T-helper 1 cell treated with Interleukin-12 subunit alpha and Interleukin-12 subunit beta and Interleukin-4 antibody, amounts not matched to agents 30 μg/mL and 1 μg/mL, for 36 hours (primary cell): ENCODE measurements around the gene C12orf43.

Experiments
- H3K27ac Mint-ChIP-seq: one replicate; pipeline ENCODE4 v1.8.0; 2021; ENCODE audit warnings: mild to moderate bottlenecking, mixed read lengths
- H3K27me3 Mint-ChIP-seq: one replicate; pipeline ENCODE4 v1.8.0; 2021; ENCODE audit warnings: low read depth, mixed read lengths
- H3K36me3 Mint-ChIP-seq: one replicate; pipeline ENCODE4 v1.8.0; 2021; ENCODE audit warnings: low read depth, mixed read lengths
- H3K4me1 Mint-ChIP-seq: one replicate; pipeline ENCODE4 v1.8.0; 2021; ENCODE audit warnings: low read depth, mixed read lengths
- H3K4me3 Mint-ChIP-seq: one replicate; pipeline ENCODE4 v1.8.0; 2021; ENCODE audit warnings: mild to moderate bottlenecking, moderate library complexity, mixed read lengths
- H3K9me3 Mint-ChIP-seq: one replicate; pipeline ENCODE4 v1.8.0; 2021; ENCODE audit warnings: mixed read lengths

C12orf43 gene

DNA sequence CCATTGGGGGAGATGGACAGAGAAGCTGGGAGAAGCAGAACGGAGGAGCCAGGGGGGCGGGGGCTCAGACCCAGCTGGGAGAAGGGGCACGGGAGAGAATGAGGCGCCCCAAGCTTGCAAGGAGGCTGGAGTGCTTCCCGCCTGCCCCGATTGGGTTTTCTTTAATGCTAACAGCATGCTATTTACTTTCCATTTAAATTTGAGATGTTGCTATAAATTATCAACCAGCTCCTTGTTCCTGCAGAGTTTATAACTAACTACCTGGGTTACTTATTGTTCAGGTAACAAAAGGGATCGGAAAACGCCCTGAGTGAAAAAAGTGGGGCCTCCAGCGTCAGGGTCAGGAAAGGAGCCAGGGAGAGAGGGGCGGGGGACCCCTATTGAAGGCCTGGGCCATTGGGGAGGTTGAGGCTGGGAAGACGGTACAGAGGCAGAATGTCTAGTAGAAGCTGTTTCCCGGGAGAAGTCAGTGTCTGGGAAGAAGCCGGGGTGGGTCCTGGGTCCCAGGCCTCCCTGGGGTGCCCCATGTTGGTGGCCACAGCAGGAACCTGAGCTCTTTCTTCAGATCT, 35.4 kb downstream of the C12orf43 start:
- H3K4me1 Mint-ChIP-seq, result no peaks in the 10 kb centered on the region
- H3K36me3 Mint-ChIP-seq, result no peaks in the 10 kb centered on the region
- H3K9me3 Mint-ChIP-seq, result no peaks in the 10 kb centered on the region
- H3K4me3 Mint-ChIP-seq, result no peak overlapping the region
- H3K27ac Mint-ChIP-seq, result no peak overlapping the region
- peaks cover 5% of the 10 kb centered on the region for H3K27me3 Mint-ChIP-seq

DNA sequence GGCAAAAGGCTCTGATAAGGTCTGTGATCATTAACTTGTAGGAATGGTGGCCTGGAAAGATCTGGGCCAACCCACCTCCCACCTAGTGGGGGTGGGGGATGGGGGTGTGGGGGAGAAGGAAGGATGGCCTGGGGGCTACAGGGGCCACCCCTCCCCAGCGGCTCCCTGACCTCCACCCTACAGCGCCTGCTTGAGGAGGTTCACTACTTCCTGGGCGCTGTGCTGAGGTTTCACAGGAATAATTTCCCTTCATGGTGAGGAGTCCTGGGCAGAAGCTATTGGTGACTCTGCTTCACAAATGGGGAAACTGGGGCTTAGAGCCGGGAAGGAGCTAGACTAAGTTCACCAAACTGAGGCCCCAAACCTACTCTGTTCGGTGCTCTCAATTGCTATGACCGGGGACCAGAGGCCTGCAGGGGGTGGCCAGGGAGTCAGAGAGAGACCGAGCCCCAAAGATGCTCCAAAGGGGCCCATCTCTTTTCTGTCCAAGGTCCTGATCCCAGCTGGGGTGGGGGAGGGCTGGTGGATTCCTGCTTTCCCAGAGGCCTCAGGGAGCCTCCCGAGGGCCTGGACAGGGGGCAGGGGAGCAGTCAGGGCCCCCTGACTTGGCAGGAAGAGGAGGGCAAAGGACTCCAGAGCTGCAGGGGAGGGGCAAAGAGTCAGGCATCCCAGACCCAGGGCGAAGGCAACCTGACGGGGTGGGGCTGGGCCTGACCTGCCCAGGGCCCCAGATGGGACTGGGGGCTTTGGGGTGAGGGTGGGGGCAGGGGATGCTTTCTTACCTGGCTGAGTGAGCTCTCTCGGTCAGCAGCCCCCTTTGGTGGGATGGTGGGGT, 36.2 kb downstream of the C12orf43 start:
- no peaks in the 10 kb centered on the region for H3K36me3 Mint-ChIP-seq
- no peaks in the 10 kb centered on the region for H3K9me3 Mint-ChIP-seq
- H3K27ac Mint-ChIP-seq, result no peak overlapping the region
- no peaks in the 10 kb centered on the region for H3K4me1 Mint-ChIP-seq
- peaks cover 5% of the 10 kb centered on the region for H3K27me3 Mint-ChIP-seq
- H3K4me3 Mint-ChIP-seq, result no peak overlapping the region

DNA sequence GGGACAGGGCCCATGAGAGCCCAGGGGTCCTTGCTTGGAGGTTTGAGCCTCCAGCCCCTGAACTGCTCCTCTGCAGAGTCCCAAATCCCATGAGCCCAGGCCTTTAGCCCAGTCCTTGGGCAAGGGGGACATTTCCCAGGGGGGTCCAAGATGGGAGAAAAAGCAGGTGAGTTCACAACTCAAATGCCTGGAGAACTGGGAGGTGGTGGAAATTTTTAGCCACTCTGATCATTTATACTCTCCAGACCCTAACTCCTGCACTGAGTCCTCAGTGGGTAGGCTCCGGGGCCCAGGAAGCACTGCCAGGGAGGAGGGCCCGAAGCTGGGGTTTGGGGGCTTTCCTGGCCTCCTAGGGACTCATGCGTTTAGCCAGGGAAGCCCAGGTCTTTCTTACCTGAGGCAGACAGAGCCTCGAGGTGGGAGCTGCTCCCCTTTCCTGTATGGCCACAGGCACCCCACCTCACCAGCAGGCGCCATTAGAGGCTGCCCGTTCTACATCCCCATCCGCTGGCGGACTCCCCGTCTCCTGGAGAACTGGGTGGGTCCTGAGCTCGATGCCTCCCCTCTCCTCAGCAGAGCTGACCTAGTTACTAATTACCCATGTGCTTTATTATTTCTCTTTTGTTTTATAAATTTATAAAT, 36.9 kb downstream of the C12orf43 start:
- no peaks in the 10 kb centered on the region for H3K4me1 Mint-ChIP-seq
- H3K27me3 Mint-ChIP-seq, result peaks cover 4% of the 10 kb centered on the region
- H3K27ac Mint-ChIP-seq, result no peak overlapping the region
- no peaks in the 10 kb centered on the region for H3K9me3 Mint-ChIP-seq
- H3K36me3 Mint-ChIP-seq, result no peaks in the 10 kb centered on the region
- H3K4me3 Mint-ChIP-seq, result no peak overlapping the region

DNA sequence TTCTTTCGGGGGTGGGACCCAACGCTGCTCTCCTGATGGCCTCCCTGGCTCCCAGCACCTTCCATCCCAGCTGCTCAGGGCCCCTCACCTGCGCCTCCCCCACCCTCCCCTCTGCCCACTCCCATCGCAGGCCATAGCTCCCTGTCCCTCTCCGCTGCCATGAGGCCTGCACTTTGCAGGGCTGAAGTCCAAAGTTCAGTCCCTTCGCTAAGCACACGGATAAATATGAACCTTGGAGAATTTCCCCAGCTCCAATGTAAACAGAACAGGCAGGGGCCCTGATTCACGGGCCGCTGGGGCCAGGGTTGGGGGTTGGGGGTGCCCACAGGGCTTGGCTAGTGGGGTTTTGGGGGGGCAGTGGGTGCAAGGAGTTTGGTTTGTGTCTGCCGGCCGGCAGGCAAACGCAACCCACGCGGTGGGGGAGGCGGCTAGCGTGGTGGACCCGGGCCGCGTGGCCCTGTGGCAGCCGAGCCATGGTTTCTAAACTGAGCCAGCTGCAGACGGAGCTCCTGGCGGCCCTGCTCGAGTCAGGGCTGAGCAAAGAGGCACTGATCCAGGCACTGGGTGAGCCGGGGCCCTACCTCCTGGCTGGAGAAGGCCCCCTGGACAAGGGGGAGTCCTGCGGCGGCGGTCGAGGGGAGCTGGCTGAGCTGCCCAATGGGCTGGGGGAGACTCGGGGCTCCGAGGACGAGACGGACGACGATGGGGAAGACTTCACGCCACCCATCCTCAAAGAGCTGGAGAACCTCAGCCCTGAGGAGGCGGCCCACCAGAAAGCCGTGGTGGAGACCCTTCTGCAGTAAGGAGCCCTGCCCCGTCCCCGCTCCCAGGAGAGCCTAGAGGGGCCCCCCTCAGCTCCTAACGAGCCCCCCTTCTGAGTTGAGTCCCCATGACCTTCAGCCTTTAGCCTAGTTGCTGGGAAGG, 37.7 kb downstream of the C12orf43 start, which contains the start of gene HNF1A:
TSS of gene HNF1A (plus strand) at position 248 of the 924 bp plus-strand sequence. CDS start at position 474, 226 bp downstream.
- Mint-ChIP-seq H3K36me3 (no peaks in the 10 kb centered on the region), H3K27ac (no peak within 1 kb of the TSS), H3K27me3 (no peaks in the 10 kb centered on the region), H3K4me3 (no peak within 1 kb of the TSS), H3K4me1 (no peaks in the 10 kb centered on the region), H3K9me3 (no peaks in the 10 kb centered on the region)

DNA sequence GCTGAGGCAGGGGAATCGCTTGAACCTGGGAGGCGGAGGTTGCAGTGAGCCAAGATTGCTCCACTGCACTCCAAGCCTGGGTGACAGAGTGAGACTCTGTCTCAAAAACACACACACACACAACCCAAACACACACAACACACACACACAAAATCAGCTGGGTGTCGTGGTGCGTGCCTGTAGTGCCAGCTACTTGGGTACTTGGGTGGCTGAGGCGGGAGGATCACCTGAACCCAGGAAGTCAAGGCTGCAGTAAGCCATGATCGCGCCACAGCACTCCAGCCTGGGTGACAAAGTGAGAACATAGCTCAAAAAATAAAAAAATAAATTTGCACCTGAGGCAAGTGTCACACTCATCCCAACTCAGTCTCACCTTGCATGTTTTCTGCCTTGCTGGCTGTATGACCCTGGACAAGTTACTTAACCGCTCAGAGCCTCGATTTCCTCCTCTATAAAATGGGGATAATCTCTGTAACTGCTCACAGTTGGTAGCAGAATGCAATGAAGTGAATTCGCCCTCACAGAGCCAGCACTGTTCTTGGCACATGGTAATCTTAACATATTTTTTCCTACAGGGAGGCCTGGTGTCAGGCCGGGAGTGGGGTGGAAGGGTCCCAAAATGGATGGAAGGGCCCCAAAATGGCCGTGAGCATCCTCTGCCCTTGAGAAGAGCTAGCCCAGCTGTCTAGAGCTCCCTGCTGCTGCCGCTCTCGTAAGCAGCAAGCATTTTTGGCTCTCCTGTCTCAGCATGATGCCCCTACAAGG, 38.6 kb downstream of the C12orf43 start:
- Mint-ChIP-seq H3K9me3 (no peaks in the 10 kb centered on the region), H3K27me3 (no peaks in the 10 kb centered on the region), H3K27ac (no peak overlapping the region), H3K4me3 (no peak overlapping the region), H3K36me3 (no peaks in the 10 kb centered on the region), H3K4me1 (peaks cover 2% of the 10 kb centered on the region)

DNA sequence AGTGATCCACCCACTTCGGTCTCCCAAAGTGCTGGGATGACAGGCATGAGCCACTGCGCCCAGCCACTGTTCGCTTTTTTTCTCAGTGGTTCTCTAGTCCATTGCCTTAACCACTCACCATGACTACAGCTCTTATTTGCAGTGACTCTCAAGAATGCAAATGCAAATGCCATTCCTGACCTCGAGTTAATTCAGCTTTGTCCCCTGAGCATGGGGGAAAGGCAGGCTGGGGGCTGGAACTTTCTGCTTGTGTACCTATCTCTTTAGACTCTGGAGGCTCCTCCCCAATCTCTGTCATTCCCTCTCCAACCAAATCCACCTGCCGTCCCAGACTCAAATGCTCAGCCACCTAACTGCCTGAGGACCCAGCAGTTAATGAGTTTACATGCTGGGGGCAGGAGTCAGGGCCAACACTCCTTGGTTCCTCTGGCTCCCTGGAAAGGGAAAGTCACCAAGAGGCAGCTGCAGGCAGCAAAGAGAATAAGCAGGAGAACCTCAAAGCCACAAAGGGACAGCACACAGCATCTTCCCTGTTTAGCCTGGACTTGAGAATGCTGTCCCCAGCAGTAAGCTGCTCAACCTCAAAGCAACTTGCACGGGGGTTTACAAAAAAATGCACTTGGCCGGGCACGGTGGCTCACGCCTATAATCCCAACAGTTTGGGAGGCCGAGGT, 43.3 kb downstream of the C12orf43 start:
- Mint-ChIP-seq H3K27me3 (no peaks in the 10 kb centered on the region), H3K27ac (no peak overlapping the region), H3K4me3 (no peak overlapping the region), H3K36me3 (no peaks in the 10 kb centered on the region), H3K4me1 (peaks cover 8% of the 10 kb centered on the region), H3K9me3 (no peaks in the 10 kb centered on the region)

DNA sequence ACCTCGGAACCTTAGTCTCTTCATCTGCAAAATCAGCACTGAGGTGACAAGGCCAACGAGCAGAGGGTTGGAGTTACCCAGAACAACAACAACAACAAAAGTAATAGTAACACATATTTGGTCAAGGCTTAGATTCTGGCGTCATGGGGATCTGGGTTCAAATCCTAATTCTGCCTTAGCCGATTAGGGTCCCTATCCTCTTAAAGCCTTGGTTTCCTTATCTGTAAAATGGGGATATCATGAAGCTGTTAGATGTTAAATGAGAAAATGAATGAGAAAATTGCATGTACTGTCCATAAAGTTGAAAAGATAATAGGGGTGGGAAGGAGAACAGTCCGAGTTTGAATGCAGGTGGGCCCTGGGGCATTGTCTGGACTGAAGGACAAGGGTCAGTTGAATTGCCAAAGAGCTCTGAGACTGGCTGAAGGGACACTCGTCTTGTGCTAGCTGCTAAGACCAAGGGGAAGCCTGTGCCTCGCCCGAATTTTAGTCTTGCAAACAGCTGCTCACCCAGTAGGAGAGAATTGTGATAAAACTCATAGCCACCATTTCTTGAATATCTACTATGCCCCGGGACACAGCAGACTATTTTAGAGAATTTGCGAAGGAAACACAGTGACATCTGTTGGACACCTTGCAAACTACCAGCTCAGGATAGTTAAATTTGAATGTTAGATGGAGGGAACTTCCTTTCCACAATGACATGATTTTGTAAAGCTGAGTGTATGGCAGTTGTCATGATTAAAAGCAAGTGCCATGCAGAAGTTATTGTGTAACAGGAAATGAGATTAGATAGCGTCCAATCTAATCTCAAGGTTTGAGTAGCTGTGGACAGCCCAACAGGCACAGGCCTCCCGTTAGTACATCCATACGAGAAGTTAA, 44.7 kb downstream of the C12orf43 start:
- no peaks in the 10 kb centered on the region for H3K36me3 Mint-ChIP-seq
- H3K9me3 Mint-ChIP-seq, result no peaks in the 10 kb centered on the region
- H3K4me1 Mint-ChIP-seq, result peaks cover 8% of the 10 kb centered on the region
- H3K27ac Mint-ChIP-seq, result no peak overlapping the region
- H3K4me3 Mint-ChIP-seq, result no peak overlapping the region
- no peaks in the 10 kb centered on the region for H3K27me3 Mint-ChIP-seq

DNA sequence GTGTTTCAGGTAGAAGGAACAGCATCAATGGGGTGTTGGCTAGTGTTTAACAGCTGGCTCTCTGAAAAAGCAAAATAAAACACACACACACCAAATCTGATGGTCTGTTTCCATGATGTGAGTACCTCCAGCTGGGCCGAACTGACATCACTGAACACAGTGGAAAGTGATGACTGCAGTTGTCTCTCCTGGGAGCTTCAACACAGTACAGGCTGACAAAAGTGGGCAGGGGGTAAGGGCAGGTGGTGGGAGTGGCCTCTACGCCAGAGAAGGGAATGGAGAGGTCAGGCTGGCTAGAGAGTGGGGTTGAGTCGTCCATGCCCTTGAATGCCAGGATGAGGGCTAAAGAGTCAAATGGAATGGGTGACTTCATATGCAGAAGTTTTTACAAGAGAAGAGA, 46.0 kb downstream of the C12orf43 start:
- Mint-ChIP-seq H3K27me3 (no peaks in the 10 kb centered on the region), H3K27ac (no peak overlapping the region), H3K36me3 (no peaks in the 10 kb centered on the region), H3K9me3 (no peaks in the 10 kb centered on the region), H3K4me1 (peaks cover 8% of the 10 kb centered on the region), H3K4me3 (no peak overlapping the region)

DNA sequence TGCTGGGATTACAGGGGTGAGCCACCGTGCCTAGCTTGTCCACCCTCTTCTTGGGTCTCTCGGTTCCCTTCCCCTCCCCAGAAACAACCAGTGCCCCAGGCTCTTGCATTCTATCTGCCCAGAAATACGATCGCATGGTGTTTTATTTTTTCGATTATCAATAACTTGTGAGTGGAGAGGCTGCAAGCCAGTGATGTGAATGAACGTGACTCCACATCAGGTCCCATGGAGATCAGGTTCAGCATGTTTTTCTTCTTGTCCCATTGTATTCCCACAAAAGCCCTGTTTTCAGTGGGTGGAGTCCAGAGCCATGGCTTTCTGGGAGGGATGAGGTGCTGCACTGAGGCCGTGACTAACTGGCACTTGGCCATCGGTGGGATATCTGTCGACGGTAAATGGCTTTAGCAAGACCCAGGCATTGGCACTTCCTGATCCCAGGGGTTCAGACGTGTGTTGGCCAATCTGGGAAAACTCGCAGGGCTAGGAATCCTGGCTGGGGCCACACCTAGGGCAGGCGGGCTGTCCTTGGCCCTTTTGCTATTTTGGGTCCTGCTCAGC, 50.7 kb downstream of the C12orf43 start:
- Mint-ChIP-seq H3K36me3 (no peaks in the 10 kb centered on the region), H3K4me3 (no peak overlapping the region), H3K27ac (no peak overlapping the region), H3K4me1 (peaks cover 8% of the 10 kb centered on the region), H3K9me3 (no peaks in the 10 kb centered on the region), H3K27me3 (no peaks in the 10 kb centered on the region)

DNA sequence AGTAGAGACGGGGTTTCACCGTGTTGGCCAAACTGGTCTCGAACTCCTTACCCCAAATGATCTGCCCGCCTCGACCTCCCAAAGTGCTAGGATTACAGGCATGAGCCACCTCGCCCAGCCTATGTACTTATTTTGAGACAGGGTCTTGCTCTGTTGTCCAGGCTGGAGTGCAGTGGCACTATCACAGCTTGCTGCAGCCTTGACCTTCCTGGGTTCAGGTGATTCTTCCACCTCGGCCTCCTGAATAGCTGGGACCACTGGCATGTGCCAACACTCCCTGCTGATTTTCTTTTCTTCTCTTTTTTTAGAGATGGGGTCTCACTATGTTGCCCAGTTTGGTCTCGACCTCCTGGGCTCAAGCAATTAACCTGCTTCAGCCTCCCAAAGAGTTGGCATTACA, 52.0 kb downstream of the C12orf43 start:
- H3K9me3 Mint-ChIP-seq, result no peaks in the 10 kb centered on the region
- no peak overlapping the region for H3K4me3 Mint-ChIP-seq
- H3K27ac Mint-ChIP-seq, result no peak overlapping the region
- no peaks in the 10 kb centered on the region for H3K27me3 Mint-ChIP-seq
- H3K4me1 Mint-ChIP-seq, result peaks cover 14% of the 10 kb centered on the region
- H3K36me3 Mint-ChIP-seq, result no peaks in the 10 kb centered on the region

DNA sequence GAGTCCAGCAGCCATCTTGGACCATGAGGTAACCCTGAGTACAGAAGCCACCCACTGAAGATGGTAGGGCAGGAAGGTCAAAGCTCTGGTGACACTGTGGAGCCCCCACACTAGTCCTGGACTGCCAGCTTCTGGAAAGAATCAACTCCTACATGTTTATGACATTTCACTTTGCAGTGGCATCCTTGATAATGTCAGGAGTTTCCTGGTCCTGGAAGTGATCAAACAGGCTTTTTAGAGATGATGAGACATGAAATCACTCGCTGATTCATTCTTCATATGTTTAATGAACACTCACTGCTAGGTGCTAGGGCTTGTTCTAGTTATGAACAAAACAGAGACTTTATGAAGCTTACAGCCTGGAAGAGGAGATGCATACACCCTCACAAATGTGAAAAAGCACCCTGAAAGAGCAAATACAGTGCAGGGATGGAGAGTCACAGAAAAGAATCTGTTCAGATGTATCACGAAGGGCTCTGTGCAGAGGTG, 53.7 kb downstream of the C12orf43 start:
- Mint-ChIP-seq H3K4me3 (no peak overlapping the region), H3K4me1 (peaks cover 18% of the 10 kb centered on the region), H3K27ac (no peak overlapping the region), H3K36me3 (no peaks in the 10 kb centered on the region), H3K27me3 (no peaks in the 10 kb centered on the region), H3K9me3 (no peaks in the 10 kb centered on the region)
